ENCODE data around the gene CSTF3.
"Not testable (repeated sequence)": the region's sequence is repeated elsewhere in the genome, so short reads cannot be mapped to it uniquely, and the experiment has no call there.

The CSTF3 gene

DNA sequence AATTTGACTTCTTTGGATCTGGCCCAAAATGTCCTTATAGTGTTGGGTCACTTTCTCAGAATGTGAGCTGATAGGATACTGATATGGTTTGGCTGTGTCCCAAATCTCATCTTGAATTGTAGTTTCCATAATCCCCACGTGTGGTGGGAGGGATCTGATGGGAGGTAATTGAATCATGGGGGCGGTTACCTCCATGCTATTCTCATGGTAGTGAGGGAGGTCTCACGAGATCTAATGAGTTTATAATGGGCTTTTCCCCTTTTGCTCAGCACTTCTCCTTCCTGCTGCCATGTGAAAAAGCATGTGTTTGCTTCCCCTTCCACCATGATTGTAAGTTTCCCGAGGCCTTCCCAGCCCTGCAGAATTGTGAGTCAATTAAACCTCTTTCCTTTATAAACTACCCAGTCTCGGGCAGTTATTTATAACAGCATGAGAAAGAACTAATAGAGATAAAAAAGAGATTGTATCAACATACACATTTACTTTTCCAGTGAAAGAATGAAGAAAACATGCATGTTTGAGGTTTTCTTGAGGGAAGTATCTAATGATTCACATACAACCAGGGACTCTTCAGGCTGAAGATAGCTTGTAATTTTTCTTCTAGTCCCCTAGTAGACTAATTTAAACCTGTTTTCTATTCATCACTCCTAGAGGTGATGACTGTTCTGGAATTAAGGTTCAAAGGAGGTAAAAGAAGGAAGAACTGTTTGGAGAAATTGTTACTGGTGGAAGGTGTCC is 17.3 kb upstream of the CSTF3 start:
- H3K4me3 ChIP-seq (ENCODE audit: low read length), result no peak overlapping the region
- no peak overlapping the region for H2AFZ ChIP-seq (ENCODE audit: low read depth, low read length)
- H3K4me1 ChIP-seq (ENCODE audit: insufficient read depth, low read length), result no peaks in the 10 kb centered on the region
- H3K9me3 ChIP-seq (ENCODE audit: low read length), result no peaks in the 10 kb centered on the region
- H3K27me3 ChIP-seq (ENCODE audit: insufficient read depth, low read length), result no peaks in the 10 kb centered on the region
- H3K36me3 ChIP-seq (ENCODE audit: insufficient read depth, low read length), result no peaks in the 10 kb centered on the region

DNA sequence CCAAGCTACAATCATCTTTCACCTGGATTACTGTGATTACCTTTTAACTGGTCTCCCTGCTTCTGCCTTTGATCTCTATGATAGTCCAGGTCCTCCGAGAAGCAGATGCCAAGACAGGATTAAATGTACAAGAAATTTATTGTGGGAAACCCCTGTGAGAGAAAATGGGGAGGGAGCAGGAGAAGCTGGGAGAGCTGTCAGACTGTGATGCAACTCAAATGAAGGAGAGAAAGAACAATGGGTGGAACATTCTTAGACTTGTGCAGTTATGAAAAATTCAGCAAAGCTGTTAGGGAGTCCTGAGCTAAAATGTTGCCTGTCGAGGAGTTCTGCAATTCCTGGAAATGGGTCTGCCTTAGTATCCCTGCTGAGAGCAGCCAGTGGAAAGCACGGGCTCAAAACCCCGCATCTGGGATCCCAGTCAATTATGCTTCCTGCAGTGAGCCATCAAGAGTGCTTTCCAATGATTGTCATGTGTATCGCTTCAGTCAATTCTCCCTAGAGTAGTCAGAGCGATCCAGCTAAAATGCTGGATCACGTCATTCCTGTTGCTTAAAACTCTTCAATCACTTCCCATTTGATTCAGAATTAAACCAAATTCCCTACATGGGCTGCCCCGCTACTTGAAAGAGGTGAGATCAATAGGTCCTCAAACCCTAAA is 16.5 kb upstream of the CSTF3 start:
- Histone ChIP-seq H3K4me3 (ENCODE audit: low read length) (no peak overlapping the region), H3K36me3 (ENCODE audit: insufficient read depth, low read length) (no peaks in the 10 kb centered on the region), H3K27me3 (ENCODE audit: insufficient read depth, low read length) (no peaks in the 10 kb centered on the region)

DNA sequence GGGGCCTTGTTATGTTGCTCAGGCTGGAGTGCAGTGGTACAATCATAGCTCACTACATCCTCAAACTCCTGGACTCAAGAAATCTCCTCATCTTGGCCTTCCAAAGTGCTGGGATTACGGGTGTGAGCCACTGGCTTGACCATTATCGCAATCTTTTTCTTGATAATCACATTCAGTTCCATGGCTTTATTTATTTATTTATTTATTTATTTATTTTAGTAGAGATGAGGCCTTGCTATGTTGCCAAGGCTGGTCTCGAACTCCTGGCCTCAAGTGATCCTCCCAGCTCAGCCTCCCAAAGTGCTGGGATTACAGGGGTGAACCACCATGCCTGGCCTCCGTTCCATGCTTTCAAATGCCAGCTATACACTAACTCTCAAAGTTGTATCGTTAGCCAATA is 15.5 kb upstream of the CSTF3 start:
- not testable (repeated sequence) for H3K9me3 ChIP-seq (ENCODE audit: low read length); H3K4me1 ChIP-seq (ENCODE audit: insufficient read depth, low read length); H2AFZ ChIP-seq (ENCODE audit: low read depth, low read length); H3K27me3 ChIP-seq (ENCODE audit: insufficient read depth, low read length); H3K36me3 ChIP-seq (ENCODE audit: insufficient read depth, low read length); H3K4me3 ChIP-seq (ENCODE audit: low read length)

More for the DNA sequence above, 16.5 kb upstream of the CSTF3 start:
- Histone ChIP-seq H2AFZ (ENCODE audit: low read depth, low read length) (no peak overlapping the region), H3K4me1 (ENCODE audit: insufficient read depth, low read length) (no peaks in the 10 kb centered on the region), H3K9me3 (ENCODE audit: low read length) (no peaks in the 10 kb centered on the region)

DNA sequence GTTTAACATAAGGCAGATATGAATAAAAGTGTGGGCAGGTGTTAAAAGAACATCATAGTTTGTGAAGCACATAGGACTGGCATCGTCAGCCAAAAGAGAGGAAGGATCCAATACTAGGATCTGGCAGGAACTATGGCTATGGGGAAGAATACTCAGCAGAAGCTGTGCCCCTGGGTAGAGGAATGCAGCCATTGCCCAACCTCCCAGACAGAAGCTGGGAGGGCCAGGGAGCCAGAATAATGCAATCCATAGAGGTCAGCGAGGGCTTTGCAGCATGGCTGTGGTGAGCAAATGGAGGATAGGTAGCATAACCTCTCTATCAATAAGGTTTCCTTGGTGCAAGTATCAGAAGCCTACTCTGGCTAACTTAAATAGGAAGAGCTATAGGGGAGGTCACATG is 11.7 kb upstream of the CSTF3 start:
- Histone ChIP-seq H2AFZ (ENCODE audit: low read depth, low read length) (no peak overlapping the region), H3K9me3 (ENCODE audit: low read length) (no peaks in the 10 kb centered on the region), H3K36me3 (ENCODE audit: insufficient read depth, low read length) (no peaks in the 10 kb centered on the region), H3K4me1 (ENCODE audit: insufficient read depth, low read length) (peaks cover 5% of the 10 kb centered on the region), H3K4me3 (ENCODE audit: low read length) (no peak overlapping the region), H3K27me3 (ENCODE audit: insufficient read depth, low read length) (no peaks in the 10 kb centered on the region)

DNA sequence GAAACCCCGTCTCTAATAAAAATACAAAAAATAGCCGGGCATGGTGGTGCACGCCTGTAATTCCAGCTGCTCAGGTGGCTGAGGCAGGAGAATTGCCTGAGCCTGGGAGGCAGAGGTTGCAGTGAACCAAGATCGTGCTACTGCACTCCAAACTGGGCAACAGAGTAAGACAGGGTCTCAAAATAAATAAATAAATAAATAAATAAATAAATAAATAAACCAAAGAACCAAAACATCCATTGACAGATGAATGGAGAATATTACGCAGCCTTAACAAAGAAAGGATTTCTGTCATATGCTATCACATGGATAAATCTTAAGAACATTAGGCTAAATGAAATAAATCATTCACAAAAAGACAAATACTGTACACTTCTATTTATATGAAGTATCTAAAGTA is 11.1 kb upstream of the CSTF3 start:
- H3K4me1 ChIP-seq (ENCODE audit: insufficient read depth, low read length), result peaks cover 5% of the 10 kb centered on the region
- H2AFZ ChIP-seq (ENCODE audit: low read depth, low read length), result no peak overlapping the region
- no peak overlapping the region for H3K4me3 ChIP-seq (ENCODE audit: low read length)
- H3K36me3 ChIP-seq (ENCODE audit: insufficient read depth, low read length), result no peaks in the 10 kb centered on the region
- H3K27me3 ChIP-seq (ENCODE audit: insufficient read depth, low read length), result no peaks in the 10 kb centered on the region
- H3K9me3 ChIP-seq (ENCODE audit: low read length), result no peaks in the 10 kb centered on the region

DNA sequence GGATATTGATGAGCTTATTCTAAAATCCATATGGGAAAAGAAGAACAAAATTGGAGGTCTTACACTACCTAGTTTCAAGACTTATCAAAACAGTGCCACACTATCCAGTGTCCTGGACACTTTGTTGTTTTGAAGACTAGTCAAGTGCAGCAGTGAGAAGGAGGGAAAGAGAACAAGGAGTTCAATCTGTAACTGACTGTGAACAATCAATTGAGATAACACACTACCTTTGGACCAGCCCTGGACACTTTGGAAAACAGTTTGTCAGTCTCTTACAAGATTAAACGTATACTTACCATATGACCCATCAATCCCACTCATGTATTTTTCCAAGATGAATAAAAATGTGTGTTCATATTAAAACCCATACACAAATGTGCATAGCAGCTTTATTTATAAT is 10.0 kb upstream of the CSTF3 start:
- no peaks in the 10 kb centered on the region for H3K9me3 ChIP-seq (ENCODE audit: low read length)
- no peaks in the 10 kb centered on the region for H3K36me3 ChIP-seq (ENCODE audit: insufficient read depth, low read length)
- no peak overlapping the region for H3K4me3 ChIP-seq (ENCODE audit: low read length)
- H3K27me3 ChIP-seq (ENCODE audit: insufficient read depth, low read length), result no peaks in the 10 kb centered on the region
- peaks cover 5% of the 10 kb centered on the region for H3K4me1 ChIP-seq (ENCODE audit: insufficient read depth, low read length)
- H2AFZ ChIP-seq (ENCODE audit: low read depth, low read length), result no peak overlapping the region

DNA sequence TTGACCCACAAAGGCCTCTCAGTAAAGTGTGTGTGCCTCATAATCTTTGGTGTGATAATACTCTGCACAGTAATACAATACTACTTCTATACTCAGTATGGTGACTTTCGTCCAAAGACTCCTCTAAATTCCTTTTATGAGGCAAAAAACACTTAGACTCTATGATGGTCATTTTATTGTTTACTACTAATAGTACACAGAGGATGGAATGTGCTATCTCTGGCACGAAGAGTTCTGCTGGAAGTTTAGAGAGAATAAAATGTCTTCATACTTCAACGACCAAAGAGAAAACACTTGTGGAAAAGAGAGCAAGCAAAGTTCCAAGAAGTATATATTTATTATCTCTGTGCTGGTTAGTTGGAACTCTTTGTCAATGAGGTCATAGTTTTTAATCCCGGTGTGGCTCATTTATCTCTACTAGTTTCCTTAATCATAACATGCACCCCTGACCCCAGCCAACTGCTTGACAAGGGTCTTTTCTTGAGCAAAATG is 7.5 kb upstream of the CSTF3 start:
- no peak overlapping the region for H2AFZ ChIP-seq (ENCODE audit: low read depth, low read length)
- no peak overlapping the region for H3K4me3 ChIP-seq (ENCODE audit: low read length)
- H3K9me3 ChIP-seq (ENCODE audit: low read length), result no peaks in the 10 kb centered on the region
- H3K36me3 ChIP-seq (ENCODE audit: insufficient read depth, low read length), result no peaks in the 10 kb centered on the region
- peaks cover 5% of the 10 kb centered on the region for H3K4me1 ChIP-seq (ENCODE audit: insufficient read depth, low read length)
- H3K27me3 ChIP-seq (ENCODE audit: insufficient read depth, low read length), result no peaks in the 10 kb centered on the region

DNA sequence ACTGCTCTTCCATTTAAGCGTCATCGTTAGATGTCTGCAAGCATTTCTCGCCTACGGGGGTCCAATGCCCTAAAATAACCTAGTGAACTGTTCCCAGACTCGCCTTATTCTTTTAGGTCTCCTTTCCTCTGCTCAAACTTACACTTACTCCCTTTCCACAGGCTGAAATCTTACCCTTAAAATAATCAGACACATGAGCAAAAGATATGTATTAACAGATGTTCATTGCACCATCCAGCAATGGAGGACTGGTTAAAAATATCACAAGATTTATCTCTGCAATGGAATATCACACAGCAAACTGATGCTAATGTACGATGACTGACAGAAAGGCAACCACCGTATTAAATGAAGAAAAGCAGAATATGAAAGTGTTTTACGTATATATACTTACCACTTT is 1.6 kb upstream of the CSTF3 start:
- Histone ChIP-seq H3K36me3 (ENCODE audit: insufficient read depth, low read length) (peaks cover 8% of the 10 kb centered on the region), H3K9me3 (ENCODE audit: low read length) (peaks cover 2% of the 10 kb centered on the region), H3K4me3 (ENCODE audit: low read length) (no peak overlapping the region), H2AFZ (ENCODE audit: low read depth, low read length) (no peak overlapping the region), H3K4me1 (ENCODE audit: insufficient read depth, low read length) (peaks cover 13% of the 10 kb centered on the region), H3K27me3 (ENCODE audit: insufficient read depth, low read length) (no peaks in the 10 kb centered on the region)

DNA sequence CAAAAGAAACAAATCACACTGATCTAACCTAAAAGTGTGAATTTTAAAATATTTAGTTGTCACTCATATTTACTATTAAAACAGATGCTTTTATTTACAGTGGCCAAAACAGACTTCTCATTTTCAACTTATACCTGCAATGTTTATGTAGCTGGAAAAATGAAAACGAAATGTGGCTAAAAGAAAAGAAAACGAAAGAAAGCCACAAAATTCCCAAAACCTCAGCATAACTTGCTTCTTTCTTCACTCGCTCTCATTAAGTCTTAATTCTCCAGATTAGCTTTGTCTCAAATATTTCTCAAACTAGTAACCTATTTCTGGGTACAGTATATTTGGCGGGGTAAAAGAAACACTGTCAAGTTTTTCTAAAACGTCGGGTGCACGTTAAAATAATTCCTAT is 693 bp downstream of the CSTF3 start:
- H3K27me3 ChIP-seq (ENCODE audit: insufficient read depth, low read length), result no peaks in the 10 kb centered on the region
- peaks cover 15% of the 10 kb centered on the region for H3K36me3 ChIP-seq (ENCODE audit: insufficient read depth, low read length)
- H2AFZ ChIP-seq (ENCODE audit: low read depth, low read length), result no peak overlapping the region
- H3K4me1 ChIP-seq (ENCODE audit: insufficient read depth, low read length), result peaks cover 13% of the 10 kb centered on the region
- H3K4me3 ChIP-seq (ENCODE audit: low read length), result peak overlapping the region; percentile 87
- H3K9me3 ChIP-seq (ENCODE audit: low read length), result peaks cover 5% of the 10 kb centered on the region

DNA sequence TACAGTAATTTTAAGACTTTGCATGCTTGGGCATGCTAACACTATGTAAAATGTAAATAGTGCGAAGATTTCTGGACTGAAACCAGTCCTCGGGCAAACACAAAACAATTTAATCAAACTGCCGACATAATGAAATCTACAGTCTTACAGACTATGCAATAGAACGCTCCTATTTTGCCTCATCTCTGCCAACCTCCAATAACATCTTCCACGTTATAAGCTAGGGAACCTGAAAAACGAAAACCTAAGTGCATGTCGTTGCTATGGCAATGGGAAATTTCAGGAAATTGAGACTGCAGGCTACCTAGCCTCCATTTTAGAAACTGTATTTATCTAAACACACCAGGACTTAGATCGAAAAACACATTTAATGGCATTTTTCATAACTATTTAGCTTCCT is 1.1 kb downstream of the CSTF3 start:
- Histone ChIP-seq H3K36me3 (ENCODE audit: insufficient read depth, low read length) (peaks cover 15% of the 10 kb centered on the region), H3K9me3 (ENCODE audit: low read length) (peaks cover 5% of the 10 kb centered on the region), H3K27me3 (ENCODE audit: insufficient read depth, low read length) (no peaks in the 10 kb centered on the region), H2AFZ (ENCODE audit: low read depth, low read length) (no peak overlapping the region), H3K4me3 (ENCODE audit: low read length) (peak overlapping the region; percentile 87), H3K4me1 (ENCODE audit: insufficient read depth, low read length) (peaks cover 13% of the 10 kb centered on the region)

DNA sequence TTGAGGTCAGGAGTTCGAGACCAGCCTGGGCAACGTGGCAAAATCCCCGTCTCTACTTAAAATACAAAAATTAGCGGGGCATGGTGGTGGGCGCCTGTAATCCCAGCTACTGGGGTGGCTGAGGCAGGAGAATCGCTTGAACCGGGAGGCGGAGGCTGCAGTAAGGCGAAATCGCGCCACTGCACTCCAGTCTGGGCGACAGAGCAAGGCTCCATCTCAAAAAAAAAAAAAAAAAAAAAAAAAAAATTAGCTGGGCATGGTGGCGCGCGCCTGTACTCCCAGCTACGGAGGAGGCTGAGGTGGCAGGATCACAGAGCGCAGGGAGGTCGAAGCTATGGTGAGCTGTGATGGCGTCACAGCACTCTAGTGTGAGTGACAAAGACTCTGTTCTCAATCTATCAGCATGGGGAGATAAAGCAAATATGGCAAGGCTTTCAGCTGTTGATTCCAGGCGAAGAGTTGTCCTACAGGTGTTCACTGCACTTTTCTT is 1.9 kb downstream of the CSTF3 start:
- not testable (repeated sequence) for H3K27me3 ChIP-seq (ENCODE audit: insufficient read depth, low read length); H3K9me3 ChIP-seq (ENCODE audit: low read length); H2AFZ ChIP-seq (ENCODE audit: low read depth, low read length)
- Histone ChIP-seq H3K4me3 (ENCODE audit: low read length) (peak overlapping the region; percentile 87), H3K4me1 (ENCODE audit: insufficient read depth, low read length) (peaks cover 13% of the 10 kb centered on the region), H3K36me3 (ENCODE audit: insufficient read depth, low read length) (peaks cover 18% of the 10 kb centered on the region)

DNA sequence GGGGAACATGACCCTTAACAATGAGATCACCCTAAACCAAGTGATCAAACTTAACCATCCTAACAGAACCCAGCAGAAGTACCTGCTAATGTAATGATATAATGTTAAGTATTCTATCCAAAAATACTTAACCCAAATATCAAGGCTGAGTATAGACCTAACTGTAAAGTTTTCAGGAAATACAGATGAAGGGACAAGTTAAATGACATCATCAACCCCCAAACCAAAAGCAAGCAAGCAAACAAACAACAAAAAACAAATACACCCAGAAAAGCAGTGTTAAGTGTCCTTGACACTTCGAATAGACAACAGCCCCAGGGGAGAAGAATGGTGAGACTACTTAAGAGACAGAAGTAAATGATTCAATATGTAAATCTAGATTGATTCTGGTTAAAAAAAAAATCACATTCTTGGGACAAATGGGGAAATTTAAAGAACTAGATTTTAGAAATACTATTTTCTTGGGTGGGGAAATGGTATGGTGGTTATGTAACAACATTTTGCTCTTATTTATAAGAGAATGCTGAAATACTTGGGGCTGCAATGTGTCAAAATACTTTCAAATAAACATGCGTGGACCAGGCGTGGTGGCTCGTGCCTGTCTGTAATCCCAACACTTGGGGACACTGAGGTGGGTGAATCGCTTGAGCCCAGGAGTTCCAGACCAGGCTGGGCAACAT is 2.5 kb downstream of the CSTF3 start:
- H3K9me3 ChIP-seq (ENCODE audit: low read length), result peaks cover 8% of the 10 kb centered on the region
- peak overlapping the region; percentile 12 for H3K4me3 ChIP-seq (ENCODE audit: low read length)
- no peak overlapping the region for H2AFZ ChIP-seq (ENCODE audit: low read depth, low read length)
- peaks cover 18% of the 10 kb centered on the region for H3K36me3 ChIP-seq (ENCODE audit: insufficient read depth, low read length)
- peaks cover 13% of the 10 kb centered on the region for H3K4me1 ChIP-seq (ENCODE audit: insufficient read depth, low read length)
- no peaks in the 10 kb centered on the region for H3K27me3 ChIP-seq (ENCODE audit: insufficient read depth, low read length)

Measured in neuron (in vitro differentiated cells).